LNCaP clone FGC (cell line): Measurements from ENCODE around the gene DHRSX.

ENCODE experiments used
- DNase-seq: peaks from one replicate; pipeline ENCODE4 v3.0.0-alpha.2; 2011; ENCODE audit warnings: low read depth
- H3K4me3 ChIP-seq: 2 replicates; pipeline ENCODE4 v1.5.1; 2011; ENCODE audit warnings: mild to moderate bottlenecking, low read depth, low read length, control low read depth
- CTCF ChIP-seq: IDR thresholded peaks from 2 replicates; pipeline ENCODE4 v1.5.1; 2012; ENCODE audit warnings: mild to moderate bottlenecking; ENCODE audit not compliant: control insufficient read depth, insufficient read depth; ENCODE audit errors: extremely low read depth

DHRSX gene

GRCh38 chrX:2542826-2543521 is 42.2 kb upstream of the DHRSX start:
- DNase-seq = no peak
- no peak for TF ChIP-seq CTCF
- no peak overlapping the region for H3K4me3 ChIP-seq

GRCh38 chrX:2541603-2542002 is 40.8 kb upstream of the DHRSX start:
- TF ChIP-seq CTCF = no peak
- no peak overlapping the region for H3K4me3 ChIP-seq
- no peak for DNase-seq

- DNase-seq = no peak
- no peak overlapping the region for H3K4me3 ChIP-seq
- TF ChIP-seq CTCF = no peak
Observed at GRCh38 chrX:2540426-2540947, 39.7 kb upstream of the DHRSX start.

GRCh38 chrX:2539586-2539985 is 38.8 kb upstream of the DHRSX start:
- no peak for DNase-seq
- H3K4me3 ChIP-seq = no peak overlapping the region
- TF ChIP-seq CTCF = no peak

GRCh38 chrX:2538031-2538757 is 37.4 kb upstream of the DHRSX start:
- no peak for DNase-seq
- no peak overlapping the region for H3K4me3 ChIP-seq
- TF ChIP-seq CTCF = no peak

GRCh38 chrX:2536974-2537373 is 36.2 kb upstream of the DHRSX start:
- no peak overlapping the region for H3K4me3 ChIP-seq
- no peak for TF ChIP-seq CTCF
- no peak for DNase-seq
